ENCODE results near the gene GLOD4. TPM values are rescaled to one million over a fixed set of nuclear protein-coding genes. Genes with fewer than 3 reads are reported as not detected.
"Not testable (repeated sequence)": the region's sequence is repeated elsewhere in the genome, so short reads cannot be mapped to it uniquely, and the experiment has no call there.

Gene GLOD4
- total RNA-seq, 1 donor from 2014 or later, result 56.6 TPM

DNA sequence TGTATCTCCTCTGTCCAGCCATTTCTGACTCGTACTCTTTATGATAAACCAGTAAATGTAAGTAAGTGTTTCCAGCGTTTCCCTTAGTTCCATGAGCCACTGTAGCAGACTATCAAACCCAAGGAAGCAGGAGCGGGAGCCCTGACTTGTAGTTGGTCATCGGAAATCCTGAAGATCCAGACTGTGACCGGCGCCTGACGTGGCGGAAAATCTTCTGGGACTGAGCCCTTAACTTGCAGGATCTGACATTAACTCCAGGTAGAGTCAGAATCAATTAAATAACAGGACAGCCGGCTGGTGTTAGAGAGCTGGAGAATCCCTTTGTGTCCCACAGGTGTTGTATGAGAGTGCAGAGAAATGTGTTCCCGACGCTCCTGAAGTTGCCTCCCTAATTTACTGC, 4.0 kb downstream of the GLOD4 start:
- intact Hi-C loops (cut with micrococcal nuclease), result no loop called here

GRCh38 chr17:774313-774584, 7.8 kb downstream of the GLOD4 start:
- intact Hi-C loops (cut with micrococcal nuclease), result no loop called here

- intact Hi-C loops (cut with micrococcal nuclease), result no loop called here
These were observed 8.4 kb downstream of the GLOD4 start for GRCh38 chr17:773467-774312.

DNA sequence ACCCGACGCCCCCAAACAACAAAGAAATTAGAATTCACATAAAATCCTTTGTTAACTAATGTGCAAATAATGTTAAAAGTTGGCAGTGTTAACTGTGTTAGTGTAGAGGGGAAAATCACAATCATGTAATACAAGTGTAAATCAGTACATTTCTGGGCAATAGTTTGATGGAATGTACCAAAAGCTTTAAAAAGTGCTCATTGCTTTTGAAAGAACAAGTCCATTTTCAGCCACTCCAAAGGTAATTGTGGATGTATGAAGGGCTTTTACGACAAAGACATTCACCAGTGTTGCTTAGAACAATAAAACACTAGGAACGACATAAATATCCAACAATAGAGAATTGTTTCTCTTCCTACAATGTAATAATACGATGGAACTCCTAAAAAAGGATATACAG, 9.1 kb downstream of the GLOD4 start:
- intact Hi-C loops (cut with micrococcal nuclease), result no loop called here

DNA sequence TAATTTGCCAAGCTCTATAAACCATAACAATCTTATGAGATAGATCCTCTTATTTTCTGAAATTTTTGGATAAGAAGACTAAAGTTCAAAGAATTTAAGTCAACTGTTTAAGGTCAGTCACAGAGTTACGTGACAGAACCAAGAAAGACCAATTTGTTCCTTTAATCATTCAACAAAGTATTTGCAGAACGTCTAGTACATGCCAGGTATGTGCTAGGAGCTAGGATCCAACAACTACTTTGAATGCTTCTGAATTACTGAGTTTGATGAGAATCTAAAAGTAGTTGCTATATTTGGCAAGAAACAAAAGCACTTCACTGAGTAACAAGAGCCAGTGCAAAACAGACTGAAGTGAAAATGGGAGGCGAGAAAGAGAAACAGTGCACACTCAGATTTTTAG, 15.0 kb downstream of the GLOD4 start:
- intact Hi-C loops (cut with micrococcal nuclease), result no loop called here

GRCh38 chr17:760371-760770, 21.7 kb downstream of the GLOD4 start:
- intact Hi-C loops (cut with micrococcal nuclease), result no loop called here

GRCh38 chr17:759964-760363, 22.1 kb downstream of the GLOD4 start:
- intact Hi-C loops (cut with micrococcal nuclease), result no loop called here

DNA sequence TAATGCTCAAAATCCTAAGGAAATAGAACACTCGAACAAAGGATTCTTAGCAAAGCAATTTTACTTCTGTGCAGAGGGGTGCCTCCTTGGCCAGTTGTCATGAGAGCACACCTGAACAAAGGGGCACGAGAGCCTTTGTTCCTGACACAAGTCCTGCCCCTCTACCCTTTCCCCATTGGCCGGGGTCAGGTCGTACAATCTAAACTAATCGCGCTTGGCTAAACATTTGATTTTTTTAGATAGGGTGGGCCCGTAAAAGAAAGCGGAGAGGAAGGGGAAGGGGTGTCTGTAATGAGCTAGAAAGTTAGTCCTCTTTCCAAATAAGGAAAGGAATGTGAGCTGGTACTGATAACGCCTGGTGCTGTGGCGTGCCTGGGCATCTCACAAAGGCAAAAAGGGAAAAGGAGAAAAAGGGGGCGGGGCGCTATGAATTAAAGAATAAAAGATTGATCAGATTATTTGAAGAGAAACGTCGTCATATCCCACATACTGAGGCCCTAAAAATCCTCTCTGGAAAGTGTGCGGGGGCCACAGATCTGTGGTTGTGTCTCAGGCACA, 26.0 kb downstream of the GLOD4 start:
- intact Hi-C loops (cut with micrococcal nuclease), result not testable (repeated sequence)

GRCh38 chr17:755319-755961, 26.6 kb downstream of the GLOD4 start:
- intact Hi-C loops (cut with micrococcal nuclease), result not testable (repeated sequence)

GRCh38 chr17:753418-753817, 28.7 kb downstream of the GLOD4 start:
- intact Hi-C loops (cut with micrococcal nuclease), result no loop called here

GRCh38 chr17:752620-753219, 29.4 kb downstream of the GLOD4 start:
- intact Hi-C loops (cut with micrococcal nuclease), result loop anchor here (1.0 kb wide), 7 partner anchors 12 to 342 kb away; partner anchors contain the start of genes GLOD4, MRM3 and VPS53

DNA sequence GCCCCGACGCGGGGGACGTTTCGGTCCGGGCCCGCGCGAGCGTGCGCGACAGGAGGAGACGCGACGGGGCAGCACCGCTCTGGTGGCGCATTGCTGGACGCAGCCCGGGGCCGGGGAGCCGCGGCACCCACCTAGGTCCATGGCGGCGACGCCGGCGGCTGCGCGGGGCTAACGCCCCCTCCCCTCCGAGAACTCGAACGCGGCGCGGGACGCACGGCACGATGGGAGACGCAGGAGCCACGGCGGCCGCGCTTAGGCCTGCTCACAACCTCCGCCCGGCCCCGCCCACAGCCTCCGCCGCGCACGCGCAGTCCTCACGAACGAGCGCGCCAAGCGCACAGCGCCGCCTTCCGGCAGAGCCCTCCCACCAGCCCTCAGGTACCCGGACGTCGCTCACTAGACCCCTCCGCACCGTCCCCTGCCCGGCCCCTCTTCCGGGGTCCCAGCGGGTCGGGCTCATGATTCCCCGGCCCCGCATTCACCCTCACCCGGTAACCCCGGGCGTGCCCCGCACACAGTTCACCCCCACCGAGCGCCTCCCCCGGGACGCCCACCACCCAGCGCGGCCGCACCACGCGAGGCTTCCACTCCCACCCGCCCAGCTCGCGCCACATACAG, 30.0 kb downstream of the GLOD4 start, which contains the start of gene GEMIN4:
Gene GEMIN4, minus strand, starts transcription at position 263 of the 618 bp plus-strand sequence. Its CDS starts 122 bp downstream, at position 141.
- intact Hi-C loops (cut with micrococcal nuclease), result loop anchor here (1.0 kb wide), 7 partner anchors 12 to 342 kb away; partner anchors contain the start of genes GLOD4, MRM3 and VPS53

DNA sequence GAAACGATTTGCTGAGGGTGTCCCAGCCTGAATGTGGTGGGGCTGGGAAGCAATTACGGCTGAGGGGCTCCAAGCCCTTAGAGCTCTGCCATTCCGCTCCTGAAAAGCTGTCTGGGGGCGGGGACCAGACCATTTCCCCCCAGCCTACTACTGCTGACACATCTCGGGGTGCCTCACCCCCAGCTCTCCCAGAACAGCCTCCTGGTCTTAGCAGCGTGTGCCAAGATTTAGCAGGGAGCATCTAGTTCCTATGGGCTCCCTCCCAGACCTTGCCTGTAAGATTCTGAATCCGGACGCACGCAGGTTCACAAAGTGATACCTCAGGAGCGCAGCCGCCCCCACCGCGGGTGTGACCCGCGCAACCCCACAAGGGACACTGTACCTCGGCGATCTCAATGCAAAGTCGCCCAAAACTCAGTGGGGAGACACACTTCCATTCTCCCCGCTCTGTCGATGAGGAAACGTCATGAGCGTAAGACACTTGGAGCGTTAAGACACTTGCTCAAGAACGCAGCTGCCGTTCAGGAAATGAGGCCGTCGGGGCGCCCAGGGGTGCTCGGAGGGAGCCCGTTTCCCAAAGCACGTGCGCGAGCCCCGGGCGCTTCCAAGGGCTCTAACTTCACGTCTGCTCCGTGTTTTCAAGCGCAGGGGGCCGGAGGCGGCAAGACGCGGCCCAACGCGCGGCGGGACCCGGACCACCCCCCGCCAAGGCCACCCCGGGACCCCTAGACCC, 30.6 kb downstream of the GLOD4 start:
- intact Hi-C loops (cut with micrococcal nuclease), result loop anchor here (1.0 kb wide), 7 partner anchors 11 to 341 kb away; partner anchors contain the start of genes GLOD4, MRM3 and VPS53

DNA sequence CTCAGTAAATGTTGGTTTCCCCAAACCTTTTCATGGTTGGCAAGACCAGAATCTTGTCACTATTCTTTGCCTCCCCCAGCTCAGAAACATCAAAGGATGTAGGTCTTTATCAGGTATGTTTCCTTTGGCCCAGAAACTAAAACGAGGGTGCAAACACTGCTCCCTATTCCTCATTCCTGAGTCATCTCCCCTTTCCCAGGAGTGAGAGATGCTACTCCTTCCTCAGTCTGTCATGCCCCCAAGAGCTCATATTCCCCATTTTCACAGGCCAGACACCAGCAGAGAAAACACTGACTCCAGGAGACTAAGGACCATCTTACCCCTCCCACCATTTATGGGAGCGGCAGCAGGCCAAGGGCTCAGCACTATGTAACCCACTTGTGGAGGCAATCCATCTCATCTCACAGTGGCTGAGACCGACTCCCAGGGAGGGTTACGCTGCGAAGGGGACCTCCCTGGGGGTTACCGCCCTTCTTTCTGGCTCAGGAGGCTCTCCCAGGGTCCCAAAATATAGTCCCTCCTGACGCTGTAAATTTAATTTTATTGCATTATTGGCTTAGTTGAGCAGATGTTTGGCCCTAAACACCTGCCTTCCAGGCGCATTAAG, 31.5 kb downstream of the GLOD4 start:
- intact Hi-C loops (cut with micrococcal nuclease), result no loop called here

GRCh38 chr17:749359-749758, 32.7 kb downstream of the GLOD4 start:
- intact Hi-C loops (cut with micrococcal nuclease), result not testable (repeated sequence)

- intact Hi-C loops (cut with micrococcal nuclease), result not testable (repeated sequence)
These were observed 33.5 kb downstream of the GLOD4 start for GRCh38 chr17:748604-749003.

- intact Hi-C loops (cut with micrococcal nuclease), result no loop called here
These were observed 35.1 kb downstream of the GLOD4 start for GRCh38 chr17:746783-747629.

GRCh38 chr17:746181-746580, 35.9 kb downstream of the GLOD4 start:
- intact Hi-C loops (cut with micrococcal nuclease), result no loop called here

- intact Hi-C loops (cut with micrococcal nuclease), result no loop called here
These were observed 36.7 kb downstream of the GLOD4 start for GRCh38 chr17:745406-745805.
